B cell (primary cell): ENCODE data around the gene CBX4. TPM values are rescaled to one million over a fixed set of nuclear protein-coding genes. Genes with fewer than 3 reads are reported as not detected.
A peak's percentile ranks its signal among the peaks of the same experiment; 100 is the strongest.

Experiments used
- ATAC-seq: fragments of 200-7000 bp; cut with Tn5 transposase; one replicate; pipeline ENCODE4 v1.10.0; 2021; ENCODE audit warnings: low read depth, mild to moderate bottlenecking, moderate number of reproducible peaks, moderate library complexity
- CTCF ChIA-PET: fragments of 350-600 bp; sonication (Branson Sonifier 250); formaldehyde crosslinking; loops from one replicate; lab custom pipeline; 2021; ENCODE audit warnings: antibody characterized with exemption, inconsistent platforms; lab: Charles Lee
- POLR2A ChIA-PET: fragments of 350-600 bp; sonication (Branson Sonifier 250); formaldehyde crosslinking; loops from one replicate; lab custom pipeline; 2021; ENCODE audit warnings: antibody characterized with exemption; lab: Charles Lee
- DNase-seq: peaks from one replicate; pipeline ENCODE4 v3.0.0; 2013
- H2AFZ ChIP-seq: 2 replicates; pipeline ENCODE4 v1.6.1; 2012; ENCODE audit warnings: mild to moderate bottlenecking, low read depth, low read length; ENCODE audit not compliant: insufficient read depth, poor library complexity, severe bottlenecking
- H3K27ac ChIP-seq, 2 donors: 1 replicate in 1 of 2; 2 replicates in 1 of 2; pipeline ENCODE4 v1.5.1; 2012 to 2013; ENCODE audit warnings: low read length in 2 of 2, mild to moderate bottlenecking in 2 of 2, moderate library complexity in 1 of 2
- H3K27me3 ChIP-seq, 4 experiments: fragments of 200-600 bp in 1 of 4; sonication (generic) in 1 of 4; replicated peaks in 1 of 4; 1 replicate in 2 of 4; 2 replicates in 2 of 4; pipeline versions ENCODE4 v1.6.1 to v1.7.0; 2013 to 2016; ENCODE audit warnings: low read length in 3 of 4, mild to moderate bottlenecking in 2 of 4, mixed read lengths in 1 of 4, moderate library complexity in 1 of 4; ENCODE audit not compliant: insufficient read depth in 4 of 4, control insufficient read depth in 3 of 4; ENCODE audit errors: control extremely low read depth in 1 of 4
- H3K36me3 ChIP-seq, 2 experiments: replicated peaks in 1 of 2; 1 replicate in 1 of 2; 2 replicates in 1 of 2; pipeline versions ENCODE4 v1.6.1 to v1.7.1; 2013; ENCODE audit warnings: low read length in 1 of 2; ENCODE audit not compliant: insufficient read depth in 2 of 2, control insufficient read depth in 1 of 2; ENCODE audit errors: control extremely low read depth in 1 of 2, extremely low read depth in 1 of 2
- H3K4me1 ChIP-seq, 2 donors: fragments of 200-600 bp in 1 of 2; sonication (generic) in 1 of 2; 1 replicate in 1 of 2; 2 replicates in 1 of 2; pipeline versions ENCODE4 v1.5.1 to v1.6.1; 2013 to 2017; ENCODE audit warnings: low read length in 2 of 2; ENCODE audit not compliant: control insufficient read depth in 2 of 2, insufficient read depth in 2 of 2
- H3K4me2 ChIP-seq: replicated peaks from 2 replicates; pipeline ENCODE3; 2012; ENCODE audit warnings: mild to moderate bottlenecking, low read depth, low read length; ENCODE audit not compliant: poor library complexity, severe bottlenecking
- H3K4me3 ChIP-seq, 5 experiments: fragments of 200-600 bp in 1 of 5; sonication (generic) in 1 of 5; 1 replicate in 3 of 5; 2 replicates in 2 of 5; pipeline versions ENCODE4 v1.5.1 to v1.7.0; 2011 to 2016; ENCODE audit warnings: low read length in 4 of 5, mild to moderate bottlenecking in 4 of 5, low read depth in 2 of 5, control low read depth in 1 of 5, moderate library complexity in 1 of 5; ENCODE audit not compliant: insufficient read depth in 1 of 5; ENCODE audit errors: control extremely low read depth in 1 of 5, extremely low read depth in 1 of 5
- H3K79me2 ChIP-seq: fragments of 200-600 bp; sonication (generic); one replicate; pipeline ENCODE4 v1.6.0; 2016; ENCODE audit warnings: low read length; ENCODE audit not compliant: control insufficient read depth, insufficient read depth
- H3K9ac ChIP-seq: fragments of 200-600 bp; sonication (generic); 2 replicates; pipeline ENCODE4 v1.6.1; 2017; ENCODE audit warnings: mild to moderate bottlenecking, low read length, moderate library complexity
- H3K9me3 ChIP-seq, 3 donors: one replicate each; pipeline versions ENCODE4 v1.6.1 to v1.7.1; 2013; ENCODE audit warnings: low read length in 2 of 3; ENCODE audit not compliant: control insufficient read depth in 2 of 3, insufficient read depth in 1 of 3; ENCODE audit errors: control extremely low read depth in 1 of 3
- H4K20me1 ChIP-seq: 2 replicates; pipeline ENCODE4 v1.6.0; 2012; ENCODE audit warnings: mild to moderate bottlenecking, low read length; ENCODE audit not compliant: insufficient read depth, control insufficient read depth, poor library complexity, severe bottlenecking
- H3K27ac Mint-ChIP-seq: one replicate; pipeline ENCODE4 v1.8.0; 2021; ENCODE audit warnings: mixed read lengths
- H3K27me3 Mint-ChIP-seq: one replicate; pipeline ENCODE4 v1.8.0; 2021; ENCODE audit warnings: mixed read lengths
- H3K4me1 Mint-ChIP-seq: one replicate; pipeline ENCODE4 v1.8.0; 2021; ENCODE audit warnings: mixed read lengths
- H3K4me3 Mint-ChIP-seq: one replicate; pipeline ENCODE4 v1.8.0; 2021; ENCODE audit warnings: mixed read lengths
- H3K9me3 Mint-ChIP-seq: one replicate; pipeline ENCODE4 v1.8.0; 2022; ENCODE audit warnings: mixed read lengths; ENCODE audit not compliant: insufficient read depth
- EZH2 ChIP-seq: IDR thresholded peaks from 2 replicates; pipeline ENCODE4 v1.6.1; 2012; ENCODE audit warnings: borderline replicate concordance, low read depth, mild to moderate bottlenecking, moderate library complexity, low read length; ENCODE audit not compliant: insufficient read depth, poor library complexity, severe bottlenecking
- WGBS: methylation state at CpG from one replicate; pipeline ENCODE4 v1.1.5; 2013; ENCODE audit warnings: missing lambda C conversion rate; ENCODE audit not compliant: insufficient coverage; 5-methylcytosine and 5-hydroxymethylcytosine counted together
- intact Hi-C: fragments of 100-400 bp; cut with micrococcal nuclease; formaldehyde crosslinking; loops from one replicate; pipeline ENCODE4 v1.10.0; 2022
- polyA plus RNA-seq: library from polyadenylated mRNA; depleted of rRNA; stranded (reverse); fragments of >200 nt; gene quantifications from 2 replicates; pipeline ENCODE4 v1.2.3, GENCODE V29; 2012
- total RNA-seq, 2 donors: library from RNA; stranded (reverse); fragments of 120-200 nt in 1 of 2; gene quantifications; 1 replicate in 1 of 2; 2 replicates in 1 of 2; pipeline versions ENCODE4 v1.2.3 to v1.2.4, GENCODE V29; 2013 to 2022
- TF ChIP-seq, protein P1 (sequence below): fragments of 200-600 bp; IDR thresholded peaks from one replicate; pipeline ENCODE4 v1.8.0; 2022; ENCODE audit warnings: antibody characterized with exemption, mild to moderate bottlenecking

Gene CBX4
- total and polyA plus RNA-seq, 2 donors (not counting 1 experiment from before 2014, with no cell fraction given): 81.9 to 115 TPM

DNA sequence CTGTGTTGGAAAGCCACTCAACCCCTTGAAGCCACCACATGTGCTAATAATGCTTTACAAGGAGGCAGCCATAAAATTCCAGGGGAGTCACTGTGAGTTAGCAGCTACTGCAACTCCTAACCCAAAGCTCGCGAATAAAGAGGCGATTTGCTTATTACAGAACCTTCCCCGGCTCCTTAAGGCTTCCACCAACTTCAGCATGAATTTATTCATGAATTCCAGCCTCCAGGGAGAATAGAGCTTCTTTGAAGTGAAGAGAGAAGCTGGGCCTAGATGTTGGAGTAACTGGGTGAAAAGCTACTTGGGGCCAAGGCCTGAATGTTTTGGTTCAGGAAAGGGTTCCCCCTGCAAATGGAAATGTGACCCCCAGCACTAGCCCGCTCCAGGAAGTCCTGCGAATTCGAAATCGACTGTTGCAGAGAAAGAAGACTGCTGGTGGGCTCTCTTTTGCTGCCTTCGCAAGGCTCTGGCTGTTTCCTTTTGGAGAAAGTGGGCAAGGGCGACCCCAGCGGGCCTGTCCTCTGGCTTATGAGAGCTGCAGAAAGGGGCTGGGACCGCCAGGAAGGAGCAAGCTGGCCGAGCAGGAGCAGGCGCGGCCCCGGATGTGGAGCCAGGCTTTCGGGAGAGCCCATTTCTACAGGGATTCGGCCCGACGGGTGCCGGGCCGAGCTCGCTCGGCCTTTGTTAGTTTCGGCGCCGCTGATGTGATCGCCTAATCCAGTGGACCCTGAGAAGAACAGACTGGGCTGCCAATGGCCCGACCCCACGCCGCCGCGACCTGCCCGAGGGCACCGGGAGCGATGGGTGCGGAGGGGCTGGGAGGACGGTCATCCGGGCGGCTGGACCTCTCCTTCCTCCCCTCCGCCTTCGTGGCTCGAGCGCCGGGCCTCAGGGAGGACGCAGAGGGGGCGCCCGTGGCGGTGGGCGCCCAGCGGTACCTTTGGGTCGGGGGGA lies 50.0 kb downstream of the CBX4 start:
- DNase-seq (no peak), ATAC-seq (no peak)
- H3K27me3 ChIP-seq: peaks cover 0 to 77% (median 48%) of the 10 kb centered on the region in 4 experiments
- H3K4me3 Mint-ChIP-seq: peak overlapping the region; percentile 44
- no peaks in the 10 kb centered on the region for H3K9me3 Mint-ChIP-seq
- peaks cover 28 to 29% of the 10 kb centered on the region in 2 donors for H3K4me1 ChIP-seq
- H3K36me3 ChIP-seq: no peaks in the 10 kb centered on the region
- H2AFZ ChIP-seq: peak overlapping the region; percentile 37
- H3K9ac ChIP-seq: no peak overlapping the region
- H4K20me1 ChIP-seq: peaks cover 13% of the 10 kb centered on the region
- H3K27ac Mint-ChIP-seq: no peak overlapping the region
- CTCF ChIA-PET: interaction anchor here (0.7 to 3.5 kb wide), 22 partner anchors 10 to 219 kb away, joined by 3 to 30 read pairs (median 5); partner anchors contain the start of gene CBX2
- intact Hi-C loops: loop anchor here (2.0 to 5.0 kb wide), 2 partner anchors 128 to 182 kb away; no protein-coding TSS in a partner anchor
- H3K79me2 ChIP-seq: no peaks in the 10 kb centered on the region
- WGBS: 20% methylated on average over 40 of the region's 52 CpGs
- H3K4me2 ChIP-seq: peak overlapping the region; percentile 66
- peaks cover 0 to 48% (median 0%) of the 10 kb centered on the region in 3 donors for H3K9me3 ChIP-seq
- peaks cover 54% of the 10 kb centered on the region for H3K27me3 Mint-ChIP-seq
- no peak overlapping the region for H3K27ac ChIP-seq
- H3K4me1 Mint-ChIP-seq: peaks cover 13% of the 10 kb centered on the region
- TF ChIP-seq, protein P1, sequence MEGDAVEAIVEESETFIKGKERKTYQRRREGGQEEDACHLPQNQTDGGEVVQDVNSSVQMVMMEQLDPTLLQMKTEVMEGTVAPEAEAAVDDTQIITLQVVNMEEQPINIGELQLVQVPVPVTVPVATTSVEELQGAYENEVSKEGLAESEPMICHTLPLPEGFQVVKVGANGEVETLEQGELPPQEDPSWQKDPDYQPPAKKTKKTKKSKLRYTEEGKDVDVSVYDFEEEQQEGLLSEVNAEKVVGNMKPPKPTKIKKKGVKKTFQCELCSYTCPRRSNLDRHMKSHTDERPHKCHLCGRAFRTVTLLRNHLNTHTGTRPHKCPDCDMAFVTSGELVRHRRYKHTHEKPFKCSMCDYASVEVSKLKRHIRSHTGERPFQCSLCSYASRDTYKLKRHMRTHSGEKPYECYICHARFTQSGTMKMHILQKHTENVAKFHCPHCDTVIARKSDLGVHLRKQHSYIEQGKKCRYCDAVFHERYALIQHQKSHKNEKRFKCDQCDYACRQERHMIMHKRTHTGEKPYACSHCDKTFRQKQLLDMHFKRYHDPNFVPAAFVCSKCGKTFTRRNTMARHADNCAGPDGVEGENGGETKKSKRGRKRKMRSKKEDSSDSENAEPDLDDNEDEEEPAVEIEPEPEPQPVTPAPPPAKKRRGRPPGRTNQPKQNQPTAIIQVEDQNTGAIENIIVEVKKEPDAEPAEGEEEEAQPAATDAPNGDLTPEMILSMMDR: no peak
- TF ChIP-seq EZH2: no peak
- POLR2A ChIA-PET: no interaction called here
- peak overlapping the region in 3 of 5 experiments; percentile 12 to 27 (median 12) for H3K4me3 ChIP-seq
